GM23338 (cell line): ENCODE data around the gene EIF4E2. TPM values are rescaled to one million over a fixed set of nuclear protein-coding genes. Genes with fewer than 3 reads are reported as not detected.

Experiments used
- ATAC-seq: fragments of 200-7000 bp; cut with Tn5 transposase; 3 replicates; pipeline ENCODE4 v1.9.1; 2020
- DNase-seq: peaks from one replicate; pipeline ENCODE4 v3.0.0-alpha.2; 2015; ENCODE audit warnings: low spot score
- H2AFZ ChIP-seq: fragments of 200-600 bp; sonication (generic); 2 replicates; pipeline ENCODE4 v1.8.0; 2016; ENCODE audit warnings: antibody characterized with exemption, mild to moderate bottlenecking, moderate library complexity
- H3F3A ChIP-seq: fragments of 200-600 bp; sonication (generic); replicated peaks from 2 replicates; pipeline ENCODE4 v1.8.0; 2017; ENCODE audit warnings: antibody characterized with exemption, mixed run types, low read depth
- H3K27ac ChIP-seq: fragments of 200-600 bp; sonication (generic); 2 replicates; pipeline ENCODE4 v1.6.1; 2016; ENCODE audit warnings: low read depth
- H3K27me3 ChIP-seq: fragments of 200-600 bp; sonication (generic); 2 replicates; pipeline ENCODE4 v1.8.0; 2016; ENCODE audit warnings: mild to moderate bottlenecking, mixed run types, moderate library complexity; ENCODE audit not compliant: insufficient read depth
- H3K36me3 ChIP-seq: fragments of 200-600 bp; sonication (generic); 2 replicates; pipeline ENCODE4 v1.8.0; 2016; ENCODE audit warnings: mild to moderate bottlenecking; ENCODE audit not compliant: insufficient read depth
- H3K4me1 ChIP-seq: fragments of 200-600 bp; sonication (generic); 2 replicates; pipeline ENCODE4 v1.8.0; 2016; ENCODE audit warnings: mild to moderate bottlenecking, moderate library complexity; ENCODE audit not compliant: insufficient read depth
- H3K4me2 ChIP-seq: fragments of 200-600 bp; sonication (generic); 2 replicates; pipeline ENCODE4 v1.7.1; 2017; ENCODE audit warnings: mixed run types
- H3K4me3 ChIP-seq: fragments of 200-600 bp; sonication (generic); 2 replicates; pipeline ENCODE4 v1.6.1; 2016; ENCODE audit warnings: mixed run types
- H3K79me2 ChIP-seq: fragments of 200-600 bp; sonication (generic); replicated peaks from 2 replicates; pipeline ENCODE4 v1.8.0; 2017; ENCODE audit warnings: mild to moderate bottlenecking; ENCODE audit not compliant: insufficient read depth
- H3K9me2 ChIP-seq: fragments of 200-600 bp; sonication (generic); 2 replicates; pipeline ENCODE4 v1.8.0; 2017; ENCODE audit not compliant: insufficient read depth
- H4K20me1 ChIP-seq: fragments of 200-600 bp; sonication (generic); replicated peaks from 2 replicates; pipeline ENCODE4 v1.8.0; 2017; ENCODE audit warnings: mild to moderate bottlenecking; ENCODE audit not compliant: insufficient read depth
- H3K27ac Mint-ChIP-seq: 2 replicates; pipeline ENCODE4 v1.8.0; 2020; ENCODE audit warnings: inconsistent platforms, mild to moderate bottlenecking, moderate library complexity, mixed read lengths
- H3K27me3 Mint-ChIP-seq: 3 replicates; pipeline ENCODE4 v1.8.0; 2022; ENCODE audit warnings: low read depth, mild to moderate bottlenecking, moderate library complexity, mixed read lengths, inconsistent platforms; ENCODE audit not compliant: insufficient read depth, poor library complexity
- H3K36me3 Mint-ChIP-seq: 3 replicates; pipeline ENCODE4 v1.8.0; 2021; ENCODE audit warnings: low read depth, mild to moderate bottlenecking, inconsistent platforms, moderate library complexity, mixed read lengths
- H3K4me1 Mint-ChIP-seq: 3 replicates; pipeline ENCODE4 v1.8.0; 2020; ENCODE audit warnings: mild to moderate bottlenecking, inconsistent platforms, mixed read lengths
- H3K4me3 Mint-ChIP-seq: 3 replicates; pipeline ENCODE4 v1.8.0; 2021; ENCODE audit warnings: moderate library complexity, mild to moderate bottlenecking, inconsistent platforms, mixed read lengths
- H3K9me3 Mint-ChIP-seq: 3 replicates; pipeline ENCODE4 v1.8.0; 2020; ENCODE audit warnings: moderate library complexity, mild to moderate bottlenecking, inconsistent platforms, mixed read lengths
- CREB1 ChIP-seq: fragments of 250-450 bp; sonication (Bioruptor Pico); IDR thresholded peaks from 2 replicates; pipeline ENCODE4 v1.5.0; 2020; ENCODE audit warnings: low read depth, mild to moderate bottlenecking, moderate library complexity
- EZH2 ChIP-seq: fragments of 200-600 bp; sonication (generic); IDR thresholded peaks from one replicate; pipeline ENCODE4 v1.8.0; 2017; ENCODE audit warnings: antibody characterized with exemption, mild to moderate bottlenecking, low read depth; ENCODE audit not compliant: unreplicated experiment
- EZH2phosphoT487 ChIP-seq: fragments of 200-600 bp; sonication (generic); IDR thresholded peaks from one replicate; pipeline ENCODE4 v1.8.1; 2018; ENCODE audit warnings: antibody characterized with exemption; ENCODE audit not compliant: unreplicated experiment
- JUNB ChIP-seq: IDR thresholded peaks from one replicate; pipeline ENCODE4 v1.6.1; 2016; ENCODE audit warnings: antibody characterized with exemption; ENCODE audit not compliant: unreplicated experiment
- NANOG ChIP-seq: IDR thresholded peaks from 2 replicates; pipeline ENCODE4 v1.6.1; 2016; ENCODE audit warnings: antibody characterized with exemption, borderline replicate concordance
- POLR2AphosphoS5 ChIP-seq: IDR thresholded peaks from 2 replicates; pipeline ENCODE4 v1.6.1; 2016; ENCODE audit warnings: antibody characterized with exemption, low read depth
- STAT1 ChIP-seq: IDR thresholded peaks from one replicate; pipeline ENCODE4 v1.6.1; 2016; ENCODE audit warnings: antibody characterized with exemption; ENCODE audit not compliant: unreplicated experiment
- ZNF114 ChIP-seq: fragments of 250-450 bp; sonication (Bioruptor Pico); IDR thresholded peaks from 2 replicates; pipeline ENCODE4 v1.5.0; 2020; ENCODE audit warnings: mild to moderate bottlenecking, moderate library complexity
- ZNF331 ChIP-seq: fragments of 250-450 bp; sonication (Bioruptor Pico); IDR thresholded peaks from 2 replicates; pipeline ENCODE4 v1.5.0; 2020; ENCODE audit warnings: low read depth, mild to moderate bottlenecking, moderate library complexity
- polyA plus RNA-seq: library from polyadenylated mRNA; unstranded; fragments of >200 nt; fragmentation: Nextera tagmentation; extraction: Ambion mirVana; gene quantifications from 2 replicates; pipeline ENCODE4 v1.2.1, GENCODE V29; 2016
- total RNA-seq: library from RNA; depleted of rRNA; stranded (reverse); fragments of >200 nt; shearing (Covaris generic); gene quantifications from 2 replicates; pipeline ENCODE4 v1.2.3, GENCODE V29; 2014
- TF ChIP-seq, protein P1 (sequence below), 2 experiments: fragments of 200-600 bp in 1 of 2; sonication (generic) in 1 of 2; conservative IDR thresholded peaks; 2 replicates each; pipeline versions ENCODE4 v1.5.1 to v1.6.1; 2016 to 2017; ENCODE audit warnings: antibody characterized with exemption in 2 of 2, low read depth in 2 of 2, mild to moderate bottlenecking in 2 of 2, moderate library complexity in 1 of 2
- TF ChIP-seq, protein P2 (sequence below): IDR thresholded peaks from one replicate; pipeline ENCODE4 v1.6.1; 2018; ENCODE audit warnings: antibody characterized with exemption; ENCODE audit not compliant: unreplicated experiment
- TF ChIP-seq, protein P3 (sequence below): fragments of 250-450 bp; sonication (Bioruptor Pico); IDR thresholded peaks from 2 replicates; pipeline ENCODE4 v1.5.0; 2020; ENCODE audit warnings: mild to moderate bottlenecking, moderate library complexity
- TF ChIP-seq, protein P4 (sequence below): IDR thresholded peaks from 2 replicates; pipeline ENCODE4 v1.6.1; 2016; ENCODE audit warnings: antibody characterized with exemption

The EIF4E2 gene
- total and polyA plus RNA-seq, 2 experiments from 2014 or later: 68.1 to 152 TPM

DNA sequence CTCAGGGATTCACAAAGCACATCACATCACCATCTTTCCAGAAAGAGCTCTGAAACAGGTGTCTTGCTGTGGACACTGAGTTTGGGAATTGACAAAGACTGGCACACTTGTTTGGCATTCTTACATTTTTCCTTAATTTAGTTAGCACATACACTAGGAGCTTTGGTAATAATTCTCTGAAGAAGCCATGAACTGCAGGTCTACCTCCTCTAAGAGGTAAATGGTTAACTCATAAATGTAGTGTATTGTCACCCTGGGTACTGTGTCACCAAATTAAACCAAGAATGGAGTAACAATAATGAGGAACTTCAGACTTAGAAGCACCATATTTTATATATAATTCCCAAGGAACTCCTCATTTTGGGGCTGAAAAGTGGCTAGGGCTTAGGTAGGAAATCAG is 22.6 kb downstream of the EIF4E2 start:
- Histone ChIP-seq H3K9me2 (no peaks in the 10 kb centered on the region), H3K36me3 (peaks cover 14% of the 10 kb centered on the region), H3F3A (no peaks in the 10 kb centered on the region), H3K27me3 (no peaks in the 10 kb centered on the region), H3K79me2 (no peaks in the 10 kb centered on the region), H3K4me1 (no peaks in the 10 kb centered on the region), H3K4me3 (no peak overlapping the region), H3K27ac (no peak overlapping the region), H3K4me2 (no peak overlapping the region), H2AFZ (no peak overlapping the region), H4K20me1 (peaks cover 6% of the 10 kb centered on the region; the same call in 1 of the 2 replicates)
- Mint-ChIP-seq H3K4me1 (0 out of 3 replicates have a peak, but pooled peaks cover 3% of the 10 kb centered on the region), H3K27me3 (peaks cover 3% of the 10 kb centered on the region), H3K4me3 (no peak overlapping the region), H3K36me3 (peaks cover 47% of the 10 kb centered on the region), H3K27ac (no peak overlapping the region), H3K9me3 (no peaks in the 10 kb centered on the region)
- TF ChIP-seq CREB1 (CRISPR knock-in tag) (no peak), POLR2AphosphoS5 (no peak), ZNF331 (CRISPR knock-in tag) (no peak), NANOG (no peak), ZNF114 (no peak), EZH2phosphoT487 (no peak), STAT1 (no peak), JUNB (no peak), EZH2 (no peak)
- TF ChIP-seq, protein P1, sequence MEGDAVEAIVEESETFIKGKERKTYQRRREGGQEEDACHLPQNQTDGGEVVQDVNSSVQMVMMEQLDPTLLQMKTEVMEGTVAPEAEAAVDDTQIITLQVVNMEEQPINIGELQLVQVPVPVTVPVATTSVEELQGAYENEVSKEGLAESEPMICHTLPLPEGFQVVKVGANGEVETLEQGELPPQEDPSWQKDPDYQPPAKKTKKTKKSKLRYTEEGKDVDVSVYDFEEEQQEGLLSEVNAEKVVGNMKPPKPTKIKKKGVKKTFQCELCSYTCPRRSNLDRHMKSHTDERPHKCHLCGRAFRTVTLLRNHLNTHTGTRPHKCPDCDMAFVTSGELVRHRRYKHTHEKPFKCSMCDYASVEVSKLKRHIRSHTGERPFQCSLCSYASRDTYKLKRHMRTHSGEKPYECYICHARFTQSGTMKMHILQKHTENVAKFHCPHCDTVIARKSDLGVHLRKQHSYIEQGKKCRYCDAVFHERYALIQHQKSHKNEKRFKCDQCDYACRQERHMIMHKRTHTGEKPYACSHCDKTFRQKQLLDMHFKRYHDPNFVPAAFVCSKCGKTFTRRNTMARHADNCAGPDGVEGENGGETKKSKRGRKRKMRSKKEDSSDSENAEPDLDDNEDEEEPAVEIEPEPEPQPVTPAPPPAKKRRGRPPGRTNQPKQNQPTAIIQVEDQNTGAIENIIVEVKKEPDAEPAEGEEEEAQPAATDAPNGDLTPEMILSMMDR (conservative IDR thresholded peaks at IDR 0.05; ENCODE audit: low read depth in 2 of 2): no peak
- TF ChIP-seq, protein P2, sequence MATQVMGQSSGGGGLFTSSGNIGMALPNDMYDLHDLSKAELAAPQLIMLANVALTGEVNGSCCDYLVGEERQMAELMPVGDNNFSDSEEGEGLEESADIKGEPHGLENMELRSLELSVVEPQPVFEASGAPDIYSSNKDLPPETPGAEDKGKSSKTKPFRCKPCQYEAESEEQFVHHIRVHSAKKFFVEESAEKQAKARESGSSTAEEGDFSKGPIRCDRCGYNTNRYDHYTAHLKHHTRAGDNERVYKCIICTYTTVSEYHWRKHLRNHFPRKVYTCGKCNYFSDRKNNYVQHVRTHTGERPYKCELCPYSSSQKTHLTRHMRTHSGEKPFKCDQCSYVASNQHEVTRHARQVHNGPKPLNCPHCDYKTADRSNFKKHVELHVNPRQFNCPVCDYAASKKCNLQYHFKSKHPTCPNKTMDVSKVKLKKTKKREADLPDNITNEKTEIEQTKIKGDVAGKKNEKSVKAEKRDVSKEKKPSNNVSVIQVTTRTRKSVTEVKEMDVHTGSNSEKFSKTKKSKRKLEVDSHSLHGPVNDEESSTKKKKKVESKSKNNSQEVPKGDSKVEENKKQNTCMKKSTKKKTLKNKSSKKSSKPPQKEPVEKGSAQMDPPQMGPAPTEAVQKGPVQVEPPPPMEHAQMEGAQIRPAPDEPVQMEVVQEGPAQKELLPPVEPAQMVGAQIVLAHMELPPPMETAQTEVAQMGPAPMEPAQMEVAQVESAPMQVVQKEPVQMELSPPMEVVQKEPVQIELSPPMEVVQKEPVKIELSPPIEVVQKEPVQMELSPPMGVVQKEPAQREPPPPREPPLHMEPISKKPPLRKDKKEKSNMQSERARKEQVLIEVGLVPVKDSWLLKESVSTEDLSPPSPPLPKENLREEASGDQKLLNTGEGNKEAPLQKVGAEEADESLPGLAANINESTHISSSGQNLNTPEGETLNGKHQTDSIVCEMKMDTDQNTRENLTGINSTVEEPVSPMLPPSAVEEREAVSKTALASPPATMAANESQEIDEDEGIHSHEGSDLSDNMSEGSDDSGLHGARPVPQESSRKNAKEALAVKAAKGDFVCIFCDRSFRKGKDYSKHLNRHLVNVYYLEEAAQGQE: no peak
- TF ChIP-seq, protein P3, sequence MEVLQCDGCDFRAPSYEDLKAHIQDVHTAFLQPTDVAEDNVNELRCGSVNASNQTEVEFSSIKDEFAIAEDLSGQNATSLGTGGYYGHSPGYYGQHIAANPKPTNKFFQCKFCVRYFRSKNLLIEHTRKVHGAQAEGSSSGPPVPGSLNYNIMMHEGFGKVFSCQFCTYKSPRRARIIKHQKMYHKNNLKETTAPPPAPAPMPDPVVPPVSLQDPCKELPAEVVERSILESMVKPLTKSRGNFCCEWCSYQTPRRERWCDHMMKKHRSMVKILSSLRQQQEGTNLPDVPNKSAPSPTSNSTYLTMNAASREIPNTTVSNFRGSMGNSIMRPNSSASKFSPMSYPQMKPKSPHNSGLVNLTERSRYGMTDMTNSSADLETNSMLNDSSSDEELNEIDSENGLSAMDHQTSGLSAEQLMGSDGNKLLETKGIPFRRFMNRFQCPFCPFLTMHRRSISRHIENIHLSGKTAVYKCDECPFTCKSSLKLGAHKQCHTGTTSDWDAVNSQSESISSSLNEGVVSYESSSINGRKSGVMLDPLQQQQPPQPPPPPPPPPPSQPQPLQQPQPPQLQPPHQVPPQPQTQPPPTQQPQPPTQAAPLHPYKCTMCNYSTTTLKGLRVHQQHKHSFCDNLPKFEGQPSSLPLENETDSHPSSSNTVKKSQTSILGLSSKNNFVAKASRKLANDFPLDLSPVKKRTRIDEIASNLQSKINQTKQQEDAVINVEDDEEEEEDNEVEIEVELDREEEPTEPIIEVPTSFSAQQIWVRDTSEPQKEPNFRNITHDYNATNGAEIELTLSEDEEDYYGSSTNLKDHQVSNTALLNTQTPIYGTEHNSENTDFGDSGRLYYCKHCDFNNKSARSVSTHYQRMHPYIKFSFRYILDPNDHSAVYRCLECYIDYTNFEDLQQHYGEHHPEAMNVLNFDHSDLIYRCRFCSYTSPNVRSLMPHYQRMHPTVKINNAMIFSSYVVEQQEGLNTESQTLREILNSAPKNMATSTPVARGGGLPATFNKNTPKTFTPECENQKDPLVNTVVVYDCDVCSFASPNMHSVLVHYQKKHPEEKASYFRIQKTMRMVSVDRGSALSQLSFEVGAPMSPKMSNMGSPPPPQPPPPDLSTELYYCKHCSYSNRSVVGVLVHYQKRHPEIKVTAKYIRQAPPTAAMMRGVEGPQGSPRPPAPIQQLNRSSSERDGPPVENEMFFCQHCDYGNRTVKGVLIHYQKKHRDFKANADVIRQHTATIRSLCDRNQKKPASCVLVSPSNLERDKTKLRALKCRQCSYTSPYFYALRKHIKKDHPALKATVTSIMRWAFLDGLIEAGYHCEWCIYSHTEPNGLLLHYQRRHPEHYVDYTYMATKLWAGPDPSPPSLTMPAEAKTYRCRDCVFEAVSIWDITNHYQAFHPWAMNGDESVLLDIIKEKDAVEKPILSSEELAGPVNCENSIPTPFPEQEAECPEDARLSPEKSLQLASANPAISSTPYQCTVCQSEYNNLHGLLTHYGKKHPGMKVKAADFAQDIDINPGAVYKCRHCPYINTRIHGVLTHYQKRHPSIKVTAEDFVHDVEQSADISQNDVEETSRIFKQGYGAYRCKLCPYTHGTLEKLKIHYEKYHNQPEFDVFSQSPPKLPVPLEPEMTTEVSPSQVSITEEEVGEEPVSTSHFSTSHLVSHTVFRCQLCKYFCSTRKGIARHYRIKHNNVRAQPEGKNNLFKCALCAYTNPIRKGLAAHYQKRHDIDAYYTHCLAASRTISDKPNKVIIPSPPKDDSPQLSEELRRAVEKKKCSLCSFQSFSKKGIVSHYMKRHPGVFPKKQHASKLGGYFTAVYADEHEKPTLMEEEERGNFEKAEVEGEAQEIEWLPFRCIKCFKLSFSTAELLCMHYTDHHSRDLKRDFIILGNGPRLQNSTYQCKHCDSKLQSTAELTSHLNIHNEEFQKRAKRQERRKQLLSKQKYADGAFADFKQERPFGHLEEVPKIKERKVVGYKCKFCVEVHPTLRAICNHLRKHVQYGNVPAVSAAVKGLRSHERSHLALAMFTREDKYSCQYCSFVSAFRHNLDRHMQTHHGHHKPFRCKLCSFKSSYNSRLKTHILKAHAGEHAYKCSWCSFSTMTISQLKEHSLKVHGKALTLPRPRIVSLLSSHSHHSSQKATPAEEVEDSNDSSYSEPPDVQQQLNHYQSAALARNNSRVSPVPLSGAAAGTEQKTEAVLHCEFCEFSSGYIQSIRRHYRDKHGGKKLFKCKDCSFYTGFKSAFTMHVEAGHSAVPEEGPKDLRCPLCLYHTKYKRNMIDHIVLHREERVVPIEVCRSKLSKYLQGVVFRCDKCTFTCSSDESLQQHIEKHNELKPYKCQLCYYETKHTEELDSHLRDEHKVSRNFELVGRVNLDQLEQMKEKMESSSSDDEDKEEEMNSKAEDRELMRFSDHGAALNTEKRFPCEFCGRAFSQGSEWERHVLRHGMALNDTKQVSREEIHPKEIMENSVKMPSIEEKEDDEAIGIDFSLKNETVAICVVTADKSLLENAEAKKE (CRISPR knock-in tag): no peak
- TF ChIP-seq, protein P4, sequence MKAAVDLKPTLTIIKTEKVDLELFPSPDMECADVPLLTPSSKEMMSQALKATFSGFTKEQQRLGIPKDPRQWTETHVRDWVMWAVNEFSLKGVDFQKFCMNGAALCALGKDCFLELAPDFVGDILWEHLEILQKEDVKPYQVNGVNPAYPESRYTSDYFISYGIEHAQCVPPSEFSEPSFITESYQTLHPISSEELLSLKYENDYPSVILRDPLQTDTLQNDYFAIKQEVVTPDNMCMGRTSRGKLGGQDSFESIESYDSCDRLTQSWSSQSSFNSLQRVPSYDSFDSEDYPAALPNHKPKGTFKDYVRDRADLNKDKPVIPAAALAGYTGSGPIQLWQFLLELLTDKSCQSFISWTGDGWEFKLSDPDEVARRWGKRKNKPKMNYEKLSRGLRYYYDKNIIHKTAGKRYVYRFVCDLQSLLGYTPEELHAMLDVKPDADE: no peak
- DNase-seq (no peak), ATAC-seq (no peak)
